GM19452 (cell line): ENCODE results near the gene LSS.
"Not testable (repeated sequence)": the region's sequence is repeated elsewhere in the genome, so short reads cannot be mapped to it uniquely, and the experiment has no call there.

ENCODE experiments used
- ATAC-seq: cut with Tn5 transposase; IDR thresholded peaks from one replicate; pipeline ENCODE4 v1.9.1; 2021; ENCODE audit not compliant: unreplicated experiment

Gene LSS

GRCh38 chr21:46171996-46172862, 56.3 kb downstream of the LSS start:
- ATAC-seq = no peak

GRCh38 chr21:46171585-46171984, 57.0 kb downstream of the LSS start:
- no peak for ATAC-seq

- not testable (repeated sequence) for ATAC-seq
Observed at GRCh38 chr21:46170436-46171193, 58.0 kb downstream of the LSS start.

GRCh38 chr21:46168659-46169386, 59.8 kb downstream of the LSS start:
- ATAC-seq = no peak

- no peak for ATAC-seq
Observed at GRCh38 chr21:46168238-46168637, 60.3 kb downstream of the LSS start.

- ATAC-seq = no peak
Observed at GRCh38 chr21:46165098-46165497, 63.5 kb downstream of the LSS start.

- no peak for ATAC-seq
Observed at GRCh38 chr21:46163380-46163779, 65.2 kb downstream of the LSS start.

GRCh38 chr21:46161633-46162592, 66.7 kb downstream of the LSS start:
- ATAC-seq = no peak

- no peak for ATAC-seq
Observed at GRCh38 chr21:46160907-46161632, 67.5 kb downstream of the LSS start.

GRCh38 chr21:46160657-46160906, 68.0 kb downstream of the LSS start:
- ATAC-seq = no peak

GRCh38 chr21:46159841-46160656, 68.5 kb downstream of the LSS start:
- ATAC-seq = no peak

- no peak for ATAC-seq
Observed at GRCh38 chr21:46159390-46159789, 69.2 kb downstream of the LSS start.

GRCh38 chr21:46158666-46159300, 69.8 kb downstream of the LSS start:
- ATAC-seq = no peak

GRCh38 chr21:46157987-46158451, 70.6 kb downstream of the LSS start:
- ATAC-seq = no peak

- ATAC-seq = no peak
Observed at GRCh38 chr21:46157396-46157986, 71.1 kb downstream of the LSS start.

- no peak for ATAC-seq
Observed at GRCh38 chr21:46156678-46157077, 71.9 kb downstream of the LSS start.

GRCh38 chr21:46156378-46156645, 72.3 kb downstream of the LSS start:
- no peak for ATAC-seq
